Measurements from ENCODE around the gene SYNGR1. TPM values are rescaled to one million over a fixed set of nuclear protein-coding genes. Genes with fewer than 3 reads are reported as not detected.

SYNGR1 gene
- total RNA-seq, 1 experiment from 2014 or later = 9.0 TPM

DNA sequence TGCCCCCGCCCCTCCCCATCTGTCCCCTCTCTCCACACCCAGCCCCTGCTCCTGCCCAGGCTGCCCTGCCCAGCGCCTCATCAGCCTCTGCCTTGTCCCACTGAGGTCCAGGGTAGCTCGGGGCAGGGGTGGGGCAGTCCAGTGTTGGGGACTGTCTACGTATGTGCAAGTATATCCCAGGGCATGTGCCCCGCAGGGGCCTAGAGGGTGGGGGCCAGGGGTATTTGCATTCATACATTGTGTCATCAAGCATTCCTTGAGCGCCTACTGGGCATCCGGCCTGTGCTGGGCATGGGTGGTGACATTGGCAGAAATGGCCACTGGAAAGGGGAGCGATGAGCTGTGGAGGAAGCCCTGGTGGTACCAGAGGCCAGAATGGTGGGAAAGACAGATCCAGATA, 32.1 kb downstream of the SYNGR1 start:
- H2AFZ ChIP-seq (ENCODE audit: low read length) = no peak overlapping the region
- H3K9me3 ChIP-seq (ENCODE audit: low read length) = no peaks in the 10 kb centered on the region
- H3K9ac ChIP-seq (ENCODE audit: low read length) = no peak overlapping the region
- ChIA-PET POLR2A (ENCODE audit: unreplicated experiment) (no interaction called here), CTCF (no interaction called here)
- no peaks in the 10 kb centered on the region for H3K79me2 ChIP-seq (ENCODE audit: low read length)
- DNase-seq = no peak
- no peak overlapping the region for H3K27ac ChIP-seq (ENCODE audit: low read length)
- ATAC-seq = no peak
- H3K4me2 ChIP-seq (ENCODE audit: low read length) = no peak overlapping the region
- intact Hi-C loops (cut with micrococcal nuclease) = no loop called here
- no peaks in the 10 kb centered on the region for H3K27me3 ChIP-seq (ENCODE audit: low read length)
- no peaks in the 10 kb centered on the region for H3K9me2 ChIP-seq (replicated peaks; ENCODE audit: low read length)
- no peaks in the 10 kb centered on the region for H3K4me1 ChIP-seq (ENCODE audit: insufficient read depth, low read length)
- no TSS peak for BruUV-seq (replicated peaks)
- H3F3A ChIP-seq (ENCODE audit: low read length, unreplicated experiment) = no peaks in the 10 kb centered on the region
- H3K4me3 ChIP-seq (ENCODE audit: low read length) = no peak overlapping the region
- H4K20me1 ChIP-seq (ENCODE audit: low read length) = no peaks in the 10 kb centered on the region
- TF ChIP-seq EZH2 (IDR thresholded peaks at IDR 0.05; ENCODE audit: low read length, unreplicated experiment) (no peak), EZH2phosphoT487 (IDR thresholded peaks at IDR 0.05; ENCODE audit: borderline replicate concordance, low read length) (no peak)
- TF ChIP-seq, protein P1, sequence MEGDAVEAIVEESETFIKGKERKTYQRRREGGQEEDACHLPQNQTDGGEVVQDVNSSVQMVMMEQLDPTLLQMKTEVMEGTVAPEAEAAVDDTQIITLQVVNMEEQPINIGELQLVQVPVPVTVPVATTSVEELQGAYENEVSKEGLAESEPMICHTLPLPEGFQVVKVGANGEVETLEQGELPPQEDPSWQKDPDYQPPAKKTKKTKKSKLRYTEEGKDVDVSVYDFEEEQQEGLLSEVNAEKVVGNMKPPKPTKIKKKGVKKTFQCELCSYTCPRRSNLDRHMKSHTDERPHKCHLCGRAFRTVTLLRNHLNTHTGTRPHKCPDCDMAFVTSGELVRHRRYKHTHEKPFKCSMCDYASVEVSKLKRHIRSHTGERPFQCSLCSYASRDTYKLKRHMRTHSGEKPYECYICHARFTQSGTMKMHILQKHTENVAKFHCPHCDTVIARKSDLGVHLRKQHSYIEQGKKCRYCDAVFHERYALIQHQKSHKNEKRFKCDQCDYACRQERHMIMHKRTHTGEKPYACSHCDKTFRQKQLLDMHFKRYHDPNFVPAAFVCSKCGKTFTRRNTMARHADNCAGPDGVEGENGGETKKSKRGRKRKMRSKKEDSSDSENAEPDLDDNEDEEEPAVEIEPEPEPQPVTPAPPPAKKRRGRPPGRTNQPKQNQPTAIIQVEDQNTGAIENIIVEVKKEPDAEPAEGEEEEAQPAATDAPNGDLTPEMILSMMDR (conservative IDR thresholded peaks at IDR 0.05; ENCODE audit: low read depth, low read length) = no peak
- H3K36me3 ChIP-seq (ENCODE audit: low read depth, low read length) = no peaks in the 10 kb centered on the region

DNA sequence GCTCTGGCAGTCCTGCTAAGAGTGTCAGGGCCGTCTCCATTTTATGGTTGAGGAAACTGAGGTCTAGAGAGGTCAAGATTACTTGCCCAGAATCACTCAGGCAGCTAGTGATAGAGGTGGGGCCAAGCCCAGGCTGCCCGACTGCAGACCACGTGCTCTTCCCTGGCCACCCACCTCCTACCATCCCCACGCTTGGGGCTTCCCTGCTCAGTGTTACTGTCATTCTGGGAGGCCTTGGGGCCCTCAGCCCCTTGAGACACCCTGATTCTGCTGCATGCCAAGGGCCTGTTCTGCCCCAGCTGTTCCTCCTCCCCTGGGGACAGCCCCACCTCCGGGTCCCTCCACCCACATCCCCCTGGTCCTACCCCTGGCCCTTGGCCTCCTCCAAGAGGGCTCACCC, 32.6 kb downstream of the SYNGR1 start:
- POLR2A ChIA-PET (ENCODE audit: unreplicated experiment) = no interaction called here
- no peaks in the 10 kb centered on the region for H3K9me3 ChIP-seq (ENCODE audit: low read length)
- no peaks in the 10 kb centered on the region for H3K27me3 ChIP-seq (ENCODE audit: low read length)
- H3K9me2 ChIP-seq (replicated peaks; ENCODE audit: low read length) = no peaks in the 10 kb centered on the region
- no peak overlapping the region for H2AFZ ChIP-seq (ENCODE audit: low read length)
- no TSS peak for BruUV-seq (replicated peaks)
- no peaks in the 10 kb centered on the region for H3K4me1 ChIP-seq (ENCODE audit: insufficient read depth, low read length)
- intact Hi-C loops (cut with micrococcal nuclease) = no loop called here
- H3K4me2 ChIP-seq (ENCODE audit: low read length) = no peak overlapping the region
- no peaks in the 10 kb centered on the region for H3F3A ChIP-seq (ENCODE audit: low read length, unreplicated experiment)
- H3K79me2 ChIP-seq (ENCODE audit: low read length) = no peaks in the 10 kb centered on the region
- no peak overlapping the region for H3K4me3 ChIP-seq (ENCODE audit: low read length)
- DNase-seq (no peak), ATAC-seq (no peak)
- no peaks in the 10 kb centered on the region for H3K36me3 ChIP-seq (ENCODE audit: low read depth, low read length)
- no peaks in the 10 kb centered on the region for H4K20me1 ChIP-seq (ENCODE audit: low read length)
- H3K27ac ChIP-seq (ENCODE audit: low read length) = no peak overlapping the region
- TF ChIP-seq EZH2 (IDR thresholded peaks at IDR 0.05; ENCODE audit: low read length, unreplicated experiment) (no peak), EZH2phosphoT487 (IDR thresholded peaks at IDR 0.05; ENCODE audit: borderline replicate concordance, low read length) (no peak)
- TF ChIP-seq, protein P1 (conservative IDR thresholded peaks at IDR 0.05; ENCODE audit: low read depth, low read length) = no peak
- CTCF ChIA-PET = no interaction called here
- no peak overlapping the region for H3K9ac ChIP-seq (ENCODE audit: low read length)

DNA sequence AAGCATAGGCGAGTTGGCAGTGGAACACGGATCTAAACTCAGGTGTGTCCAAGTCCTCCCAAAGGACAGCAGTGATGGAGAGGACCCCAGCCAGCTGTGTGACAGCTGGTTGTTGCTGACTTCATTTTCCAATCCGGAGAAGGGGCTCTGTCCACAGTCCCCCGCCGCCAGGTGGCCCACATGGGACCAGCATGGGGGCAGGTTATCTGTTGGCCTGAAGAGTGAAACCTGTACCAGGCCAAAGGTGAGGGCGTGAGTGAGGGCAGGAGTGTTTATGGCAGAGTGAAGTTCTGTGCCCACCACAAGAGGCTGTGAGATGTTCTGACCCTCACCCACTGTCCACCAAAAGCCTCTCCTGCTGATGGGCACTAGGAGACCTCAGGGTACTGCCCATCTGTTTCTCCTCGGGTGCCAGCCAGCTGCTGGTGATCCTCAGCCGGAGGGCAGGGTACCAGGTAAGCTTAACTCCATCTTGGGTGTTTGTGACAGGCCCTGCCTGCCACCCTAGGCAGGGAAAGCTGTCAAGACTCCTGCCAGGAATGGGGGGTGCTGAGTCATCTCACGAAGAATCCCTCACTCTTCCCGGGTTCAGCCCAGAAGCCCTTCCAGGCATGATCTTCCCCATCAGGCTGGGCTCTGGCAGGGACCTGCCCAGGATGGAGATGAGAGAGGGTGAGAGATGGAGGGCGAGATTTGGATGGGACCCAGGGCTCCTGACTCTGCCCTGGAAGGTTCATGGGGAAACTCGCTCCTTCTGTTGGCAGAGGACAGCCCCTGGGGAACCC, 34.2 kb downstream of the SYNGR1 start:
- Histone ChIP-seq H2AFZ (ENCODE audit: low read length) (no peak overlapping the region), H3K9me3 (ENCODE audit: low read length) (no peaks in the 10 kb centered on the region), H3K4me3 (ENCODE audit: low read length) (no peak overlapping the region), H3F3A (ENCODE audit: low read length, unreplicated experiment) (no peaks in the 10 kb centered on the region), H4K20me1 (ENCODE audit: low read length) (no peaks in the 10 kb centered on the region), H3K36me3 (ENCODE audit: low read depth, low read length) (no peaks in the 10 kb centered on the region), H3K9ac (ENCODE audit: low read length) (no peak overlapping the region), H3K4me1 (ENCODE audit: insufficient read depth, low read length) (no peaks in the 10 kb centered on the region), H3K27me3 (ENCODE audit: low read length) (no peaks in the 10 kb centered on the region), H3K79me2 (ENCODE audit: low read length) (no peaks in the 10 kb centered on the region), H3K27ac (ENCODE audit: low read length) (no peak overlapping the region), H3K4me2 (ENCODE audit: low read length) (no peak overlapping the region), H3K9me2 (replicated peaks; ENCODE audit: low read length) (no peaks in the 10 kb centered on the region)
- CTCF ChIA-PET = no interaction called here
- ATAC-seq (no peak; the same call in 1 of the 2 replicates), DNase-seq (no peak)
- no TSS peak for BruUV-seq (replicated peaks)
- no peak for TF ChIP-seq EZH2phosphoT487 (IDR thresholded peaks at IDR 0.05; ENCODE audit: borderline replicate concordance, low read length)
- no peak for TF ChIP-seq EZH2 (IDR thresholded peaks at IDR 0.05; ENCODE audit: low read length, unreplicated experiment)
- TF ChIP-seq, protein P1 (conservative IDR thresholded peaks at IDR 0.05; ENCODE audit: low read depth, low read length) = no peak
- POLR2A ChIA-PET (ENCODE audit: unreplicated experiment) = no interaction called here
- intact Hi-C loops (cut with micrococcal nuclease) = no loop called here

All from PC-3 (cell line).